Measurements from ENCODE around the gene COQ6.
"Not testable (repeated sequence)": the region's sequence is repeated elsewhere in the genome, so short reads cannot be mapped to it uniquely, and the experiment has no call there.

The COQ6 gene

GRCh38 chr14:73988656-73989055 is 38.6 kb downstream of the COQ6 start:
- not testable (repeated sequence) for DNase-seq

GRCh38 chr14:73991092-73991491 is 41.0 kb downstream of the COQ6 start:
- DNase-seq, result no peak

GRCh38 chr14:73994926-73995325 is 44.8 kb downstream of the COQ6 start:
- not testable (repeated sequence) for DNase-seq

- DNase-seq, result no peak
These were observed 45.9 kb downstream of the COQ6 start for GRCh38 chr14:73995977-73996378.

- DNase-seq, result no peak
These were observed 46.6 kb downstream of the COQ6 start for GRCh38 chr14:73996731-73997107.

- no peak for DNase-seq
These were observed 47.2 kb downstream of the COQ6 start for GRCh38 chr14:73997108-73997943.

GRCh38 chr14:73997944-73998447 is 47.9 kb downstream of the COQ6 start:
- no peak for DNase-seq

GRCh38 chr14:73998726-73999125 is 48.6 kb downstream of the COQ6 start:
- no peak for DNase-seq

- not testable (repeated sequence) for DNase-seq
These were observed 55.6 kb downstream of the COQ6 start for GRCh38 chr14:74005664-74006063.

- DNase-seq, result no peak
These were observed 58.9 kb downstream of the COQ6 start for GRCh38 chr14:74008843-74009499.
